DOHH2 (cell line): ENCODE data around the gene PRRT1B.

Experiments
- H3F3A ChIP-seq: fragments of 200-600 bp; sonication (generic), shearing (Covaris generic); 2 replicates; pipeline ENCODE4 v1.6.0; 2016; ENCODE audit warnings: antibody characterized with exemption, mild to moderate bottlenecking; ENCODE audit not compliant: control insufficient read depth, insufficient read depth
- H3K27ac ChIP-seq: fragments of 200-600 bp; sonication (generic); 2 replicates; pipeline ENCODE4 v1.5.1; 2014; ENCODE audit warnings: low read depth, mild to moderate bottlenecking, low read length, moderate library complexity
- H3K27me3 ChIP-seq: fragments of 200-600 bp; sonication (generic); 2 replicates; pipeline ENCODE4 v1.6.1; 2014; ENCODE audit warnings: mild to moderate bottlenecking, low read length, mixed read lengths; ENCODE audit not compliant: control insufficient read depth
- H3K36me3 ChIP-seq: fragments of 200-600 bp; sonication (generic); 2 replicates; pipeline ENCODE4 v1.6.1; 2014; ENCODE audit warnings: mild to moderate bottlenecking, low read length, moderate library complexity, mixed read lengths; ENCODE audit not compliant: control insufficient read depth
- H3K4me1 ChIP-seq: fragments of 200-600 bp; sonication (generic); 2 replicates; pipeline ENCODE4 v1.6.1; 2014; ENCODE audit warnings: mild to moderate bottlenecking, low read length, mixed read lengths; ENCODE audit not compliant: control insufficient read depth
- H3K4me2 ChIP-seq: fragments of 200-600 bp; sonication (generic); 2 replicates; pipeline ENCODE4 v1.6.0; 2014; ENCODE audit warnings: mild to moderate bottlenecking, low read length, moderate library complexity
- H3K4me3 ChIP-seq: fragments of 200-600 bp; sonication (generic); 2 replicates; pipeline ENCODE4 v1.5.1; 2014; ENCODE audit warnings: mild to moderate bottlenecking, low read length, mixed read lengths
- H3K79me2 ChIP-seq: fragments of 200-600 bp; sonication (generic); 2 replicates; pipeline ENCODE4 v1.6.1; 2014; ENCODE audit warnings: mild to moderate bottlenecking, low read length, mixed read lengths; ENCODE audit not compliant: control insufficient read depth
- H3K9me2 ChIP-seq: fragments of 200-600 bp; sonication (generic); replicated peaks from 2 replicates; pipeline ENCODE4 v1.6.1; 2014; ENCODE audit warnings: mild to moderate bottlenecking, low read length, mixed read lengths; ENCODE audit not compliant: control insufficient read depth
- H3K9me3 ChIP-seq: fragments of 200-600 bp; sonication (generic); 2 replicates; pipeline ENCODE4 v1.6.1; 2014; ENCODE audit warnings: antibody characterized with exemption, low read length, mixed read lengths; ENCODE audit not compliant: control insufficient read depth, insufficient read depth
- H4K20me1 ChIP-seq: fragments of 200-600 bp; sonication (generic); 2 replicates; pipeline ENCODE4 v1.6.0; 2014; ENCODE audit warnings: low read depth, mild to moderate bottlenecking, antibody characterized with exemption, low read length, moderate library complexity; ENCODE audit not compliant: control insufficient read depth, insufficient read depth
- CTCF ChIP-seq: fragments of 200-600 bp; sonication (generic); IDR thresholded peaks from one replicate; pipeline ENCODE4 v1.5.1; 2014; ENCODE audit warnings: antibody characterized with exemption, mild to moderate bottlenecking, low read depth, low read length; ENCODE audit not compliant: poor library complexity, severe bottlenecking
- EZH2phosphoT487 ChIP-seq: fragments of 200-600 bp; sonication (generic); IDR thresholded peaks from 2 replicates; pipeline ENCODE4 v1.6.1; 2017; ENCODE audit warnings: borderline replicate concordance, mild to moderate bottlenecking, antibody characterized with exemption, low read length, moderate library complexity, mixed read lengths

Gene PRRT1B

GRCh38 chr9:131591845-131592208, 46.5 kb downstream of the PRRT1B start:
- no peaks in the 10 kb centered on the region for H3K9me2 ChIP-seq
- peaks cover 64% of the 10 kb centered on the region for H3K36me3 ChIP-seq
- H3K4me1 ChIP-seq, result no peaks in the 10 kb centered on the region
- peaks cover 3% of the 10 kb centered on the region; the same call in 1 of the 2 replicates for H4K20me1 ChIP-seq
- H3F3A ChIP-seq, result no peaks in the 10 kb centered on the region
- H3K4me2 ChIP-seq, result no peak overlapping the region
- no peak overlapping the region for H3K27ac ChIP-seq
- TF ChIP-seq EZH2phosphoT487, result no peak
- TF ChIP-seq CTCF, result no peak
- H3K4me3 ChIP-seq, result no peak overlapping the region
- H3K79me2 ChIP-seq, result no peaks in the 10 kb centered on the region
- H3K9me3 ChIP-seq, result no peaks in the 10 kb centered on the region
- H3K27me3 ChIP-seq, result no peaks in the 10 kb centered on the region

GRCh38 chr9:131593091-131593820, 47.9 kb downstream of the PRRT1B start:
- Histone ChIP-seq H3K9me2 (no peaks in the 10 kb centered on the region), H3K27me3 (no peaks in the 10 kb centered on the region), H3K9me3 (no peaks in the 10 kb centered on the region), H3K4me2 (no peak overlapping the region), H3K4me3 (no peak overlapping the region), H3F3A (no peaks in the 10 kb centered on the region), H3K36me3 (peaks cover 71% of the 10 kb centered on the region), H4K20me1 (peaks cover 3% of the 10 kb centered on the region; the same call in 1 of the 2 replicates), H3K4me1 (no peaks in the 10 kb centered on the region), H3K79me2 (no peaks in the 10 kb centered on the region), H3K27ac (no peak overlapping the region)
- TF ChIP-seq EZH2phosphoT487 (no peak), CTCF (no peak)

GRCh38 chr9:131593936-131594665, 48.8 kb downstream of the PRRT1B start:
- H3F3A ChIP-seq, result no peaks in the 10 kb centered on the region
- no peaks in the 10 kb centered on the region for H3K9me3 ChIP-seq
- H3K4me1 ChIP-seq, result no peaks in the 10 kb centered on the region
- no peaks in the 10 kb centered on the region for H3K79me2 ChIP-seq
- H3K36me3 ChIP-seq, result peaks cover 66% of the 10 kb centered on the region
- H3K4me3 ChIP-seq, result no peak overlapping the region
- no peak for TF ChIP-seq EZH2phosphoT487
- TF ChIP-seq CTCF, result no peak
- peaks cover 3% of the 10 kb centered on the region; the same call in 1 of the 2 replicates for H4K20me1 ChIP-seq
- no peaks in the 10 kb centered on the region for H3K9me2 ChIP-seq
- H3K4me2 ChIP-seq, result no peak overlapping the region
- H3K27me3 ChIP-seq, result no peaks in the 10 kb centered on the region
- H3K27ac ChIP-seq, result no peak overlapping the region
